H9 (cell line): ENCODE results near the gene SF1. TPM values are rescaled to one million over a fixed set of nuclear protein-coding genes. Genes with fewer than 3 reads are reported as not detected.

Experiments
- DNase-seq: peaks from one replicate; pipeline ENCODE4 v3.0.0-alpha.2; 2017
- H2AFZ ChIP-seq: one replicate; pipeline ENCODE4 v1.6.1; 2013; ENCODE audit warnings: mild to moderate bottlenecking, low read length, control low read depth, moderate library complexity
- H2AK5ac ChIP-seq: 2 replicates; pipeline ENCODE4 v1.6.1; 2013; ENCODE audit warnings: low read length, control low read depth, mixed read lengths; ENCODE audit not compliant: insufficient read length
- H2BK120ac ChIP-seq: one replicate; pipeline ENCODE4 v1.6.1; 2013; ENCODE audit warnings: low read depth, mild to moderate bottlenecking, low read length, control low read depth, inconsistent platforms; ENCODE audit not compliant: poor library complexity, severe bottlenecking
- H2BK12ac ChIP-seq: 2 replicates; pipeline ENCODE4 v1.6.1; 2013; ENCODE audit warnings: low read length, control low read depth, mixed read lengths, low read depth; ENCODE audit not compliant: insufficient read length
- H2BK15ac ChIP-seq: 2 replicates; pipeline ENCODE4 v1.6.1; 2013; ENCODE audit warnings: low read depth, low read length, control low read depth
- H2BK20ac ChIP-seq: one replicate; pipeline ENCODE4 v1.6.1; 2013; ENCODE audit warnings: low read depth, mild to moderate bottlenecking, low read length, control low read depth, inconsistent platforms; ENCODE audit not compliant: poor library complexity, severe bottlenecking
- H2BK5ac ChIP-seq: 2 replicates; pipeline ENCODE4 v1.6.1; 2013; ENCODE audit warnings: low read length, control low read depth, mixed read lengths; ENCODE audit not compliant: insufficient read length
- H3K14ac ChIP-seq: 2 replicates; pipeline ENCODE4 v1.6.1; 2013; ENCODE audit warnings: low read length, control low read depth; ENCODE audit not compliant: insufficient read depth
- H3K18ac ChIP-seq: 2 replicates; pipeline ENCODE4 v1.6.1; 2013; ENCODE audit warnings: low read depth, mild to moderate bottlenecking, mixed read lengths, low read length, control low read depth; ENCODE audit not compliant: insufficient read length
- H3K23ac ChIP-seq: 2 replicates; pipeline ENCODE4 v1.6.1; 2013; ENCODE audit warnings: low read length, control low read depth, mixed read lengths, low read depth; ENCODE audit not compliant: insufficient read length
- H3K23me2 ChIP-seq: 2 replicates; pipeline ENCODE4 v1.6.1; 2013; ENCODE audit warnings: low read depth, mild to moderate bottlenecking, mixed read lengths, low read length, control low read depth; ENCODE audit not compliant: insufficient read length, poor library complexity, severe bottlenecking
- H3K27ac ChIP-seq: 2 replicates; pipeline ENCODE4 v1.5.1; 2013; ENCODE audit warnings: low read length, control low read depth, mixed read lengths, low read depth; ENCODE audit not compliant: insufficient read length
- H3K27me3 ChIP-seq: 2 replicates; pipeline ENCODE4 v1.6.1; 2013; ENCODE audit warnings: low read length, control low read depth, inconsistent platforms; ENCODE audit not compliant: insufficient read depth
- H3K4ac ChIP-seq: 2 replicates; pipeline ENCODE4 v1.6.1; 2013; ENCODE audit warnings: low read depth, mild to moderate bottlenecking, control low read depth, inconsistent platforms, low read length, moderate library complexity
- H3K4me1 ChIP-seq: 2 replicates; pipeline ENCODE4 v1.6.1; 2013; ENCODE audit warnings: low read length, control low read depth, inconsistent platforms; ENCODE audit not compliant: insufficient read depth
- H3K4me2 ChIP-seq: 2 replicates; pipeline ENCODE4 v1.6.1; 2013; ENCODE audit warnings: low read length, control low read depth, mixed read lengths; ENCODE audit not compliant: insufficient read length, insufficient read depth
- H3K56ac ChIP-seq: 2 replicates; pipeline ENCODE4 v1.6.1; 2013; ENCODE audit warnings: low read depth, mild to moderate bottlenecking, mixed read lengths, low read length, control low read depth; ENCODE audit not compliant: insufficient read length
- H3K79me1 ChIP-seq: 2 replicates; pipeline ENCODE4 v1.6.1; 2013; ENCODE audit warnings: low read depth, mild to moderate bottlenecking, moderate library complexity, low read length, control low read depth, inconsistent platforms; ENCODE audit not compliant: insufficient read depth, poor library complexity, severe bottlenecking
- H3K79me2 ChIP-seq: 2 replicates; pipeline ENCODE4 v1.6.1; 2013; ENCODE audit warnings: low read length, control low read depth, inconsistent platforms; ENCODE audit not compliant: insufficient read depth
- H3K9ac ChIP-seq: 2 replicates; pipeline ENCODE4 v1.6.1; 2013; ENCODE audit warnings: low read length, control low read depth, mixed read lengths; ENCODE audit not compliant: insufficient read length; ENCODE audit errors: extremely low read depth
- H3K9me3 ChIP-seq: one replicate; pipeline ENCODE4 v1.6.1; 2013; ENCODE audit warnings: low read depth, low read length, inconsistent platforms; ENCODE audit not compliant: control insufficient read depth
- H3T11ph ChIP-seq: one replicate; pipeline ENCODE4 v1.6.1; 2013; ENCODE audit warnings: mild to moderate bottlenecking, low read length, control low read depth, inconsistent platforms
- H4K20me1 ChIP-seq: one replicate; pipeline ENCODE4 v1.6.1; 2013; ENCODE audit not compliant: control insufficient read depth, insufficient read length, insufficient read depth
- H4K5ac ChIP-seq: 2 replicates; pipeline ENCODE4 v1.6.1; 2013; ENCODE audit warnings: low read depth, mild to moderate bottlenecking, mixed read lengths, low read length, control low read depth; ENCODE audit not compliant: insufficient read length
- H4K8ac ChIP-seq: replicated peaks from 2 replicates; pipeline ENCODE4 v1.6.1; 2013; ENCODE audit warnings: low read length, control low read depth, mixed read lengths, low read depth; ENCODE audit not compliant: insufficient read length
- H4K91ac ChIP-seq: 2 replicates; pipeline ENCODE4 v1.6.1; 2013; ENCODE audit warnings: low read depth, mild to moderate bottlenecking, moderate library complexity, mixed read lengths, low read length, control low read depth; ENCODE audit not compliant: insufficient read length
- H3K27ac Mint-ChIP-seq, 3 experiments: 2 replicates in 2 of 3; 3 replicates in 1 of 3; pipeline ENCODE4 v1.8.0; 2020 to 2021; ENCODE audit warnings: mixed read lengths in 3 of 3, mild to moderate bottlenecking in 1 of 3, moderate library complexity in 1 of 3
- H3K27me3 Mint-ChIP-seq: 2 replicates; pipeline ENCODE4 v1.8.0; 2021; ENCODE audit warnings: low read depth, mild to moderate bottlenecking, moderate library complexity, mixed read lengths
- H3K36me3 Mint-ChIP-seq, 3 experiments: 2 replicates in 2 of 3; 3 replicates in 1 of 3; pipeline ENCODE4 v1.8.0; 2020 to 2021; ENCODE audit warnings: low read depth in 3 of 3, mixed read lengths in 3 of 3; ENCODE audit not compliant: insufficient read depth in 1 of 3
- H3K4me1 Mint-ChIP-seq, 2 experiments: 2 replicates each; pipeline ENCODE4 v1.8.0; 2020; ENCODE audit warnings: mixed read lengths in 2 of 2
- H3K4me3 Mint-ChIP-seq, 2 experiments: 2 replicates in 1 of 2; 3 replicates in 1 of 2; pipeline ENCODE4 v1.8.0; 2020 to 2021; ENCODE audit warnings: mild to moderate bottlenecking in 2 of 2, mixed read lengths in 2 of 2, moderate library complexity in 1 of 2
- H3K9me3 Mint-ChIP-seq, 2 experiments: 2 replicates in 1 of 2; 3 replicates in 1 of 2; pipeline ENCODE4 v1.8.0; 2020; ENCODE audit warnings: mild to moderate bottlenecking in 2 of 2, mixed read lengths in 2 of 2, moderate library complexity in 1 of 2
- WGBS: extraction: QIAGEN DNeasy Blood & Tissue Kit; methylation state at CpG from one replicate; pipeline ENCODE4 v1.1.7; 2013; ENCODE audit warnings: missing lambda C conversion rate, low lambda C conversion rate, mixed read lengths; ENCODE audit not compliant: insufficient read length; ENCODE audit errors: extremely low coverage; 5-methylcytosine and 5-hydroxymethylcytosine counted together
- total RNA-seq: library from RNA; stranded (reverse); gene quantifications from 2 replicates; pipeline ENCODE4 v1.2.1, GENCODE V29; 2021
- TF ChIP-seq, protein P1 (sequence below): fragments of 200-600 bp; sonication (generic); conservative IDR thresholded peaks from 3 replicates; pipeline ENCODE4 v1.8.0; 2021; ENCODE audit warnings: antibody characterized with exemption, mild to moderate bottlenecking

SF1 gene
- total RNA-seq, 1 experiment from 2014 or later, result 528 TPM

DNA sequence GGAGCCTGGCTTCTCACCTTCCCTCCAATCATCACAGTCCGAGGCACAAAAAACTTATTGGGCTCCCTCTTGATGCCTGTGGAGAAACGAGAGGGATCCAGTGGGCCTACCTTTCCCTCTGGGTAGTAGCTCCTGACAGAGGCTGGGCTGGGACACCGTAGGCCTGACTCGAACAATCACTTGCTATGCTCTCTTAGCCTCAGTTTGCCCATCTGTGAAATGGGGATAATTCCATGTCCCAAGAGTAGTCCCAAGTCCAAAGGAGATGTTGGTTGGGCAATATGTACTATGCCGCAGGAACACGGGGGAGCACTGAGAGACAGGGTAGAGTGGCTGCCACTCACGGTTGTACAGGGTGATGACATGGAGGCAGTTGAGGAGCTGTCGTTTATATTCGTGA, 26.8 kb downstream of the SF1 start:
- H3K27ac ChIP-seq, result no peak overlapping the region
- no peaks in the 10 kb centered on the region for H3K4me1 ChIP-seq
- no peak overlapping the region for H2AK5ac ChIP-seq
- peaks cover 10 to 25% of the 10 kb centered on the region in 2 experiments for H3K4me1 Mint-ChIP-seq
- H3K14ac ChIP-seq, result no peak overlapping the region
- H2BK15ac ChIP-seq, result no peak overlapping the region
- H3K27me3 Mint-ChIP-seq, result peaks cover 5% of the 10 kb centered on the region
- H4K91ac ChIP-seq, result no peak overlapping the region
- no peak overlapping the region for H4K8ac ChIP-seq
- H2AFZ ChIP-seq, result no peak overlapping the region
- no peak overlapping the region for H3K9ac ChIP-seq
- H4K5ac ChIP-seq, result no peak overlapping the region
- TF ChIP-seq, protein P1, sequence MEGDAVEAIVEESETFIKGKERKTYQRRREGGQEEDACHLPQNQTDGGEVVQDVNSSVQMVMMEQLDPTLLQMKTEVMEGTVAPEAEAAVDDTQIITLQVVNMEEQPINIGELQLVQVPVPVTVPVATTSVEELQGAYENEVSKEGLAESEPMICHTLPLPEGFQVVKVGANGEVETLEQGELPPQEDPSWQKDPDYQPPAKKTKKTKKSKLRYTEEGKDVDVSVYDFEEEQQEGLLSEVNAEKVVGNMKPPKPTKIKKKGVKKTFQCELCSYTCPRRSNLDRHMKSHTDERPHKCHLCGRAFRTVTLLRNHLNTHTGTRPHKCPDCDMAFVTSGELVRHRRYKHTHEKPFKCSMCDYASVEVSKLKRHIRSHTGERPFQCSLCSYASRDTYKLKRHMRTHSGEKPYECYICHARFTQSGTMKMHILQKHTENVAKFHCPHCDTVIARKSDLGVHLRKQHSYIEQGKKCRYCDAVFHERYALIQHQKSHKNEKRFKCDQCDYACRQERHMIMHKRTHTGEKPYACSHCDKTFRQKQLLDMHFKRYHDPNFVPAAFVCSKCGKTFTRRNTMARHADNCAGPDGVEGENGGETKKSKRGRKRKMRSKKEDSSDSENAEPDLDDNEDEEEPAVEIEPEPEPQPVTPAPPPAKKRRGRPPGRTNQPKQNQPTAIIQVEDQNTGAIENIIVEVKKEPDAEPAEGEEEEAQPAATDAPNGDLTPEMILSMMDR, result no peak
- no peak overlapping the region for H3K18ac ChIP-seq
- no peak overlapping the region for H2BK120ac ChIP-seq
- no peaks in the 10 kb centered on the region for H3K79me1 ChIP-seq
- no CpG with 5 or more reads among the region's 9 CpGs for WGBS
- no peak overlapping the region for H2BK20ac ChIP-seq
- no peaks in the 10 kb centered on the region for H3K23me2 ChIP-seq
- no peak overlapping the region for H2BK12ac ChIP-seq
- H3K56ac ChIP-seq, result no peak overlapping the region
- no peak overlapping the region for H3T11ph ChIP-seq
- no peak overlapping the region for H3K23ac ChIP-seq
- H4K20me1 ChIP-seq, result no peaks in the 10 kb centered on the region
- no peaks in the 10 kb centered on the region for H3K9me3 ChIP-seq
- H2BK5ac ChIP-seq, result no peak overlapping the region
- no peak overlapping the region for H3K27ac Mint-ChIP-seq
- no peak overlapping the region for H3K4ac ChIP-seq
- H3K27me3 ChIP-seq, result no peaks in the 10 kb centered on the region
- H3K79me2 ChIP-seq, result no peaks in the 10 kb centered on the region
- peaks cover 0 to 10% (median 0%) of the 10 kb centered on the region in 3 experiments; a peak in 3 of 7 replicates for H3K36me3 Mint-ChIP-seq
- no peak for DNase-seq
- H3K4me3 Mint-ChIP-seq, result no peak overlapping the region
- H3K9me3 Mint-ChIP-seq, result no peaks in the 10 kb centered on the region
- no peak overlapping the region for H3K4me2 ChIP-seq
